SH-SY5Y (cell line): ENCODE measurements around the gene TFF2.

ENCODE experiments used
- GATA2 ChIP-seq: IDR thresholded peaks from 2 replicates; pipeline ENCODE4 v1.6.1; 2011; ENCODE audit warnings: mild to moderate bottlenecking, low read depth, low read length
- GATA3 ChIP-seq: IDR thresholded peaks from 2 replicates; pipeline ENCODE4 v1.6.1; 2011; ENCODE audit warnings: low read depth, mild to moderate bottlenecking, low read length, moderate library complexity

GRCh38 chr21:42358937-42359336 is 8.1 kb upstream of the TFF2 start:
- TF ChIP-seq GATA3 (no peak), GATA2 (no peak)
